K562 (cell line): Measurements from ENCODE around the gene ANKRD44. TPM values are rescaled to one million over a fixed set of nuclear protein-coding genes. Genes with fewer than 3 reads are reported as not detected.

Source experiments
- ATAC-seq: fragments of 200-7000 bp; cut with Tn5 transposase; 3 replicates; pipeline ENCODE4 v1.9.1; 2020; ENCODE audit warnings: moderate library complexity
- BruUV-seq: library from RNA; stranded (reverse); fragments of 400-500 nt; replicated peaks from 2 replicates; lab custom pipeline; 2021; lab: Mats Ljungman, UMichigan
- CTCF ChIA-PET: fragments of 300-600 bp; formaldehyde crosslinking; extraction: SDS; loops from one replicate; lab custom pipeline; 2021; ENCODE audit warnings: low intra/inter-chr PET ratio; lab: Yijun Ruan, JAX
- POLR2A ChIA-PET: fragments of 300-600, 350-650 bp; sonication (Branson Sonifier 250); formaldehyde crosslinking; extraction: SDS; loops from one replicate; lab custom pipeline; 2021; ENCODE audit warnings: antibody characterized with exemption, inconsistent platforms; lab: Yijun Ruan, JAX
- DNase-seq, 4 experiments: peaks; one replicate each; pipeline versions ENCODE4 v3.0.0 to v3.0.0-alpha.2; 2011 to 2018; ENCODE audit warnings: low spot score in 3 of 4, mixed read lengths in 3 of 4; ENCODE audit errors: extremely low read depth in 1 of 4
- FAIRE-seq: peaks from 2 replicates; lab custom pipeline; 2011; peaks lifted over from hg19 to GRCh38; lab: Jason Lieb, UNC
- H2AFZ ChIP-seq: 2 replicates; pipeline ENCODE4 v1.6.0; 2011; ENCODE audit warnings: low read depth, low read length, control low read depth, inconsistent platforms
- H3K27ac ChIP-seq: fragments of 200-600 bp; 3 replicates; pipeline ENCODE4 v1.8.0; 2011; ENCODE audit warnings: low read depth, mild to moderate bottlenecking, control low read depth, inconsistent platforms, low read length, moderate library complexity, mixed read lengths; ENCODE audit errors: extremely low read depth
- H3K27me3 ChIP-seq, 2 experiments: fragments of 300-600 bp in 1 of 2; 2 replicates in 1 of 2; 3 replicates in 1 of 2; pipeline versions ENCODE4 v1.6.0 to v1.8.0; 2011; ENCODE audit warnings: inconsistent platforms in 2 of 2, low read length in 2 of 2, mild to moderate bottlenecking in 1 of 2, mixed read lengths in 1 of 2, moderate library complexity in 1 of 2; ENCODE audit not compliant: control insufficient read depth in 2 of 2, insufficient read depth in 2 of 2
- H3K36me3 ChIP-seq: fragments of 300-600 bp; 3 replicates; pipeline ENCODE4 v1.8.0; 2011; ENCODE audit warnings: mild to moderate bottlenecking, low read length, inconsistent platforms; ENCODE audit not compliant: control insufficient read depth, insufficient read depth
- H3K4me1 ChIP-seq, 2 experiments: fragments of 200-600 bp in 1 of 2; replicated peaks in 1 of 2; 2 replicates in 1 of 2; 3 replicates in 1 of 2; pipeline versions ENCODE4 v1.5.1 to v1.8.0; 2011; ENCODE audit warnings: inconsistent platforms in 2 of 2, low read length in 2 of 2, mild to moderate bottlenecking in 1 of 2, mixed read lengths in 1 of 2, moderate library complexity in 1 of 2; ENCODE audit not compliant: control insufficient read depth in 2 of 2, insufficient read depth in 2 of 2
- H3K4me2 ChIP-seq: 2 replicates; pipeline ENCODE4 v1.6.1; 2011; ENCODE audit warnings: low read length, control low read depth, inconsistent platforms, mixed read lengths; ENCODE audit not compliant: insufficient read depth
- H3K4me3 ChIP-seq: fragments of 200-600 bp; sonication (generic), shearing (Covaris generic); 2 replicates; pipeline ENCODE4 v1.5.1; 2016; ENCODE audit warnings: control low read depth, inconsistent platforms
- H3K79me2 ChIP-seq: fragments of 200-600 bp; 3 replicates; pipeline ENCODE4 v1.8.0; 2011; ENCODE audit warnings: low read length, inconsistent platforms; ENCODE audit not compliant: control insufficient read depth, insufficient read depth
- H3K9ac ChIP-seq, 2 experiments: 2 replicates each; pipeline versions ENCODE4 v1.6.0 to v1.6.1; 2011; ENCODE audit warnings: low read depth in 2 of 2, low read length in 2 of 2, control low read depth in 1 of 2, inconsistent platforms in 1 of 2, mild to moderate bottlenecking in 1 of 2, mixed read lengths in 1 of 2; ENCODE audit not compliant: insufficient read depth in 1 of 2
- H3K9me1 ChIP-seq: one replicate; pipeline ENCODE4 v1.6.0; 2011; ENCODE audit warnings: inconsistent platforms, mild to moderate bottlenecking, low read length, moderate library complexity; ENCODE audit not compliant: control insufficient read depth, insufficient read depth
- H3K9me3 ChIP-seq: replicated peaks from 2 replicates; pipeline ENCODE4 v1.5.1; 2011; ENCODE audit warnings: low read depth, low read length, inconsistent platforms; ENCODE audit not compliant: control insufficient read depth, insufficient read depth
- H4K20me1 ChIP-seq: replicated peaks from 2 replicates; pipeline ENCODE4 v1.6.1; 2011; ENCODE audit warnings: low read length, inconsistent platforms, mixed read lengths; ENCODE audit not compliant: control insufficient read depth, insufficient read depth
- CCNT2 ChIP-seq: IDR thresholded peaks from 2 replicates; pipeline ENCODE4 v1.6.1; 2011; ENCODE audit warnings: borderline replicate concordance, low read depth, mild to moderate bottlenecking, moderate library complexity, mixed read lengths, low read length; ENCODE audit not compliant: insufficient read length; ENCODE audit errors: extremely low read depth
- CEBPG ChIP-seq, 3 experiments: fragments of 200-800 bp in 1 of 3; sonication (Bioruptor generic) in 1 of 3; sonication (generic) in 1 of 3; formaldehyde crosslinking in 1 of 3; IDR thresholded peaks in 2 of 3; conservative IDR thresholded peaks in 1 of 3; 2 replicates each; pipeline versions ENCODE4 v1.6.1 to v1.8.0; 2016 to 2022; ENCODE audit warnings: missing compliant biosample characterization in 2 of 3, missing genetic modification characterization in 2 of 3, mild to moderate bottlenecking in 1 of 3, missing genetic modification reagents in 1 of 3
- GTF2A2 ChIP-seq: IDR thresholded peaks from 2 replicates; pipeline ENCODE4 v1.6.1; 2016; ENCODE audit warnings: mild to moderate bottlenecking, missing genetic modification characterization, missing compliant biosample characterization
- HNRNPLL ChIP-seq: fragments of 200-400 bp; formaldehyde crosslinking; IDR thresholded peaks from 2 replicates; pipeline ENCODE4 v1.6.1; 2017; ENCODE audit warnings: low read length, low read depth, mild to moderate bottlenecking; ENCODE audit not compliant: poor library complexity, severe bottlenecking
- LCOR ChIP-seq: sonication (generic); formaldehyde crosslinking; IDR thresholded peaks from 2 replicates; pipeline ENCODE4 v1.8.0; 2022; ENCODE audit warnings: mild to moderate bottlenecking, missing genetic modification reagents
- NFE2L1 ChIP-seq: fragments of 450-650 bp; IDR thresholded peaks from 2 replicates; pipeline ENCODE4 v1.6.1; 2016; ENCODE audit warnings: missing genetic modification characterization, low read depth, mild to moderate bottlenecking, missing compliant biosample characterization, moderate library complexity, borderline replicate concordance
- NONO ChIP-seq, 2 experiments: fragments of 200-400 bp in 1 of 2; fragments of 450-650 bp in 1 of 2; formaldehyde crosslinking in 1 of 2; IDR thresholded peaks; 2 replicates each; pipeline ENCODE4 v1.6.1; 2017; ENCODE audit warnings: low read depth in 2 of 2, mild to moderate bottlenecking in 2 of 2, moderate library complexity in 2 of 2, low read length in 1 of 2
- POLR3A ChIP-seq: IDR thresholded peaks from 2 replicates; pipeline ENCODE4 v1.6.1; 2011; ENCODE audit warnings: borderline replicate concordance, mild to moderate bottlenecking, moderate library complexity; ENCODE audit not compliant: insufficient read length, insufficient read depth; ENCODE audit errors: extremely low read depth
- SIN3A ChIP-seq, 2 experiments: fragments of 150-350 bp in 1 of 2; IDR thresholded peaks; 2 replicates each; pipeline ENCODE4 v1.6.1; 2011 to 2016; ENCODE audit warnings: borderline replicate concordance in 2 of 2, low read depth in 2 of 2, low read length in 2 of 2, mild to moderate bottlenecking in 2 of 2, moderate library complexity in 2 of 2; ENCODE audit not compliant: control insufficient read depth in 1 of 2
- SNRNP70 ChIP-seq: fragments of 200-400 bp; formaldehyde crosslinking; optimal IDR thresholded peaks from 2 replicates; pipeline ENCODE3; 2017; ENCODE audit warnings: low read depth, low read length
- ZNF311 ChIP-seq: fragments of 250-450 bp; sonication (Bioruptor Pico); IDR thresholded peaks from 2 replicates; pipeline ENCODE4 v1.4.0; 2020; ENCODE audit warnings: mild to moderate bottlenecking, moderate library complexity
- ZNF644 ChIP-seq: fragments of 200-800 bp; sonication (Bioruptor generic); IDR thresholded peaks from 2 replicates; pipeline ENCODE4 v1.6.1; 2016; ENCODE audit warnings: low read depth, missing genetic modification characterization, missing compliant biosample characterization
- WGBS: fragments of 100-300 bp; shearing (Covaris generic); methylation state at CpG from one replicate; pipeline ENCODE4 v1.1.6; 2016; ENCODE audit warnings: low coverage, mixed read lengths; ENCODE audit not compliant: insufficient coverage; ENCODE audit errors: missing lambda C conversion rate; 5-methylcytosine and 5-hydroxymethylcytosine counted together
- in situ Hi-C: fragments of 300-500 bp; cut with MboI; formaldehyde crosslinking; loops from 4 replicates; pipeline ENCODE4 v1.15.0; 2018; ENCODE audit warnings: inconsistent platforms, mixed read lengths
- intact Hi-C: fragments of 100-400 bp; cut with micrococcal nuclease; formaldehyde crosslinking; loops from 2 replicates; pipeline ENCODE4 v1.14.2; 2022
- polyA plus RNA-seq, 8 experiments: library from polyadenylated mRNA; depleted of rRNA in 4 of 8; stranded (reverse) in 5 of 8; unstranded in 3 of 8; fragments of >200 nt; fragmentation: Nextera tagmentation in 2 of 8; fragmentation: Illumina TruSeq in 1 of 8; extraction: Ambion mirVana in 2 of 8; extraction: Trizol in 1 of 8; gene quantifications; 2 replicates each; pipeline versions ENCODE4 v1.2.1 to v1.2.3, GENCODE V29; 2011 to 2014; ENCODE audit warnings: inconsistent platforms in 1 of 8, missing spikeins in 1 of 8
- total RNA-seq, 7 experiments: library from RNA; depleted of rRNA in 6 of 7; stranded (reverse); fragments of >200 nt in 6 of 7; fragmentation: Illumina TruSeq in 2 of 7; extraction: Trizol in 2 of 7; gene quantifications; 2 replicates each; pipeline versions ENCODE4 v1.2.1 to v1.2.3, GENCODE V29; 2011 to 2021; ENCODE audit warnings: low replicate concordance in 1 of 7

Gene ANKRD44
- total and polyA plus RNA-seq, 9 of the 15 experiments (the other 6 are each of a cell fraction or from before 2014, with no cell fraction given): 0.03 to 0.64 (median 0.07) TPM; not detected in 3

- H3K79me2 ChIP-seq: no peaks in the 10 kb centered on the region
- no peak overlapping the region for H3K4me2 ChIP-seq
Observed at GRCh38 chr2:197294260-197294659, 16.3 kb downstream of the ANKRD44 start.

GRCh38 chr2:197293252-197294007 lies 17.1 kb downstream of the ANKRD44 start:
- no peak for ATAC-seq
- no TSS peak for BruUV-seq
- CTCF ChIA-PET: no interaction called here
- Histone ChIP-seq H3K9me1 (no peaks in the 10 kb centered on the region), H3K27ac (no peak overlapping the region), H2AFZ (no peak overlapping the region), H3K4me3 (no peak overlapping the region), H3K79me2 (no peaks in the 10 kb centered on the region), H3K27me3 (no peaks in the 10 kb centered on the region; a peak in 1 of 5 replicates), H4K20me1 (no peaks in the 10 kb centered on the region), H3K36me3 (no peaks in the 10 kb centered on the region), H3K9ac (no peak overlapping the region), H3K4me1 (no peaks in the 10 kb centered on the region), H3K9me3 (no peaks in the 10 kb centered on the region), H3K4me2 (no peak overlapping the region)
- no peak for DNase-seq
- intact Hi-C loops (no loop called here), in situ Hi-C loops (no loop called here)
- FAIRE-seq: no peak
- no peak for TF ChIP-seq POLR3A
- no peak for TF ChIP-seq CEBPG (CRISPR knock-in tag; IDR thresholded peaks at IDR 0.05)
- peak; percentile 72 to 74 for TF ChIP-seq CEBPG (tag; conservative IDR thresholded peaks at IDR 0.05 in 1 of 2, IDR thresholded peaks at IDR 0.05 in 1 of 2)
- POLR2A ChIA-PET: no interaction called here
- WGBS: 0% methylated on average over 5 of the region's 5 CpGs

More at GRCh38 chr2:197294260-197294659, 16.3 kb downstream of the ANKRD44 start:
- BruUV-seq: no TSS peak
- H3K4me3 ChIP-seq: no peak overlapping the region
- TF ChIP-seq HNRNPLL (no peak), ZNF644 (no peak), LCOR (CRISPR knock-in tag) (no peak), GTF2A2 (tag) (no peak), SIN3A (IDR thresholded peaks at IDR 0.05; ENCODE audit: borderline replicate concordance in 2 of 2, control insufficient read depth in 1 of 2, low read depth in 2 of 2, low read length in 2 of 2) (no peak), ZNF311 (CRISPR knock-in tag) (no peak), NONO (IDR thresholded peaks at IDR 0.05; ENCODE audit: low read depth in 2 of 2, low read length in 1 of 2) (no peak), NFE2L1 (no peak), SNRNP70 (no peak), CCNT2 (no peak)
- TF ChIP-seq, all 486 proteins: peak for 0
- in situ Hi-C loops: no loop called here
- ChIA-PET CTCF (no interaction called here), POLR2A (no interaction called here)
- no peak overlapping the region for H3K9ac ChIP-seq
- no peak for FAIRE-seq
- DNase-seq: no peak
- no peaks in the 10 kb centered on the region for H3K4me1 ChIP-seq
- no peak overlapping the region for H2AFZ ChIP-seq
- no peaks in the 10 kb centered on the region for H3K9me3 ChIP-seq
- H3K27me3 ChIP-seq: no peaks in the 10 kb centered on the region; a peak in 1 of 5 replicates
- H3K27ac ChIP-seq: no peak overlapping the region
- ATAC-seq: no peak
- 2% methylated on average over 3 of the region's 3 CpGs for WGBS
- no peaks in the 10 kb centered on the region for H3K36me3 ChIP-seq
- intact Hi-C loops: no loop called here
- no peaks in the 10 kb centered on the region for H3K9me1 ChIP-seq
- no peaks in the 10 kb centered on the region for H4K20me1 ChIP-seq
